22Rv1 (cell line): ENCODE data around the gene OPRM1.

Experiments
- CTCF ChIP-seq: fragments of 450-650 bp; IDR thresholded peaks from 2 replicates; pipeline ENCODE4 v1.5.1; 2017; ENCODE audit warnings: mild to moderate bottlenecking
- ZFX ChIP-seq: fragments of 450-650 bp; IDR thresholded peaks from 2 replicates; pipeline ENCODE4 v1.6.1; 2017; ENCODE audit warnings: antibody characterized with exemption, borderline replicate concordance

- no peak for TF ChIP-seq CTCF
- TF ChIP-seq ZFX, result no peak
Observed at GRCh38 chr6:154285826-154286225, 246.8 kb downstream of the OPRM1 start.
